Measurements from ENCODE around the gene ARRDC5.
A peak's percentile ranks its signal among the peaks of the same experiment; 100 is the strongest.
"Not testable (repeated sequence)": the region's sequence is repeated elsewhere in the genome, so short reads cannot be mapped to it uniquely, and the experiment has no call there.

The ARRDC5 gene

DNA sequence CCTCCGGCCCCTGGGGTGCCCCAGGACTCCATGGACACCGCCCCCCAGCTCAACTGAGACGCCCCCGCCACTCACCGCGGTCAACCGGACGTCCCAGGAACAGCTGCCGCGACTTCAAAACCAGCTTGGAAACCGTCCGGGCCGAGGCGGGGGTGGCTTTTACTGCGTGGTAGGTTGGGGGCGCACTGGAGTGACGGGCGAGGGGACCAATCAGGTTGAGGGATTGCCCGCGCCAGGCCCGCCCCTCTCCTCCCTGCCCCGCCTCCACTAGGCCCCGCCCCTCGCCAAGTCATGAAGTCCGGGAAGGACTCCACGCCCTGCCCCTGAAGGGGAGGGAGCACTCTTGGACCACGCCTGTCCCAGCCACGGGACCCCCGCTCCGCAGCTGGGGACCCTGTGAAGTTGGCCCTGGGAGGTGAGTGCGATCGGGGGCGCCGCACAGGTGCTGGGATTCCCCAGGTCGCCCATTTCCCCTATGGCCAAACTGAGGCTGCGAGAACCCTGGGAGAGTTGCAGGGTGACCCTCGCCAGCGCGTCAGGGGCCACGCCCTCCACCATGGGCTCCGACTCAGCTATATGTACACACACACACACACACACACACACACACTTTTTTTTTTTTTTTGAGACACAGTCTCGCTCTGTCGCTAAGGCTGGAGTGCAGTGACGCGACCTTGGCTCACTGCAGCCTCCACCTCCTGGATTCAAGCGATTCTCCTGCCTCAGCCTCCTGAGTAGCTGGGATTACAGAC lies 35.0 kb downstream of the ARRDC5 start, which contains the start of gene PLIN3:
TSS of gene PLIN3 (minus strand) at position 134 of the 752 bp plus-strand sequence. CDS start 6,273 bp downstream, outside the sequence.
- no peaks in the 10 kb centered on the region for H3K36me3 Mint-ChIP-seq (ENCODE audit: low read depth)
- H3K27ac Mint-ChIP-seq, result no peak within 1 kb of the TSS
- H3K9me3 Mint-ChIP-seq, result no peaks in the 10 kb centered on the region
- H3K4me1 Mint-ChIP-seq, result peaks cover 27% of the 10 kb centered on the region
- peak within 1 kb of the TSS; percentile 77 for H3K4me3 Mint-ChIP-seq
- ATAC-seq, result peak; percentile 88
- H3K27me3 Mint-ChIP-seq, result peaks cover 4% of the 10 kb centered on the region
- peak; percentile 97 for DNase-seq

DNA sequence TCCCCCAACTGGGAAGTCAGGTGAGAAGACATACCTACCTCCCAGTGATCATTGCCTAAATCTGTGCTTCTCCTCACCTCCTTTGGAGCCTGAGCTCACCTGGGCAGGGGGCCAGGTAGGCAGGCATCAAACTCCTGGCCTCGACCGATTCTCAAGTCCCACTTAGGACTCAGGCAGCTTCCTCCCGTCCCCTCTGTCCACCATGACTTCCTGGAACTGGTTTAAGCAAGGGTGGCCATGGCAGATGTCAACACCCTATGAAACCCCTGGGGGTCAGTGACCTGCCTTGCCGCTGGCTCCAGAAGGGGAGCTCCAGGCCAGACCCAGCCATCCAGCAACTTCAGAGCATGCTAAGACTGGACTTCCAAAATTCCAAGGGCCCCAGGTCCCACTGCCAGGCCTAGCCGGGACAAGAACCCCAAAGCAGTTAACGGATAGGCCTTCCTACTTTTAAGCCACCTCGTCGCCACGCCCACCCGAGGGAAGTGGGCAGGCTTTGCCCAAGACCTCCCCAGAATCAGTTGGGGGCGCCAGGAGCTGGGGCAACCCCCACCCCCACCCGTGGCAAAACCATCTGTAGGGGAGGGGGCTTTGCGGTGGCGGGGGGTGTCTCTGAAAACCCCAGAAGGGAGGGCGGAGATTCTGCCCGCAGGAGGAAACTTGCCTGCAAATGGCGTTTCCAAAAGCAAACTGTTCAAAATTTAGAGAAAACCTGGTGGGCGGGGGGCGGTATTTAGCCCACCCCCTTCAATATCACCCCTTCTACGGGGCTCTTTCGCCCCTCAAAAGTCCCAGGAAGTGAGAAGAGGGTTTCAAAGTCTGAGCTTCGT lies 35.9 kb downstream of the ARRDC5 start:
- H3K36me3 Mint-ChIP-seq (ENCODE audit: low read depth), result no peaks in the 10 kb centered on the region
- H3K9me3 Mint-ChIP-seq, result no peaks in the 10 kb centered on the region
- H3K4me1 Mint-ChIP-seq, result peaks cover 27% of the 10 kb centered on the region
- peak overlapping the region; percentile 77 for H3K4me3 Mint-ChIP-seq
- ATAC-seq, result no peak
- DNase-seq, result peak; percentile 57
- no peak overlapping the region for H3K27ac Mint-ChIP-seq
- H3K27me3 Mint-ChIP-seq, result peaks cover 2% of the 10 kb centered on the region

DNA sequence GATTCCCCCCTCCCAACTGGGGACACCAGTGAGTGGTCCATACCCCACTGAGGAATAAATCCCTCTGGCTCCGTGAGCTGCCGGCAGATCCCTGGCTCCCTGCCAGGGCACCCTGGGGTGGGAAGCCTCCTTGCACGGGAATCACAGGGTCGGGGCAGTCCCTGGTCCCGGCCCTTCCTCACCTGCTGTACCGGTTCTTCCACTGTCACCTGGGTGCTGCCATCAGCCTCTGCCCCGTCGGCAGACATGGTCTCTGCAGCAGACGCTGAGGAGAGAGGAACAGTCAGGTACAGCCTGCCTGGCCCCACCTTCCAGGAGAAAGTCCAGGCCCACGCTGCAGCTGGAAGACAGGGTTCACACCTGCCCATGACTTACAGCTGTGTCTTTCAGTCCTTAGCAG lies 41.5 kb downstream of the ARRDC5 start:
- Mint-ChIP-seq H3K9me3 (no peaks in the 10 kb centered on the region), H3K4me3 (no peak overlapping the region), H3K4me1 (peaks cover 2% of the 10 kb centered on the region), H3K27ac (no peak overlapping the region), H3K36me3 (ENCODE audit: low read depth) (no peaks in the 10 kb centered on the region), H3K27me3 (no peaks in the 10 kb centered on the region)
- DNase-seq (no peak), ATAC-seq (no peak)

DNA sequence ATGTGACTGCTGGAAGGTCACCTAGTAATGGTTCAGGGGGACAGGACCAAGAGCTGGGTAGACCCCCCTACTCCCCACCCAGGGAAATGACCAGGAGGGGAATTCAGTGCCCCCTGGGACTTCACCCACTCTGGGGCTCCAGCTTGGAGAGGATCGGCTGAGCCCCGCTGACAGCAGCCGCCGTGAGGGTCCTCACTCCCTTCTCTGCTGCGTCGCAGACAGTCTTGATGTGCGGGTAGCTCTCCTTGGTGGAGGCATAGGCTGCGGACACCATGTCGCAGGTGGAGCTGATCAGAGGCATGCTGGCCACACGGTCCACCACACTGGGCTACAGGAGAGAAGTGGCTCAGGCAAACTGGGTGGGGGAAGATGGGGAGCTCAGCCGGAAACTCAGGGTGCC lies 43.0 kb downstream of the ARRDC5 start:
- Mint-ChIP-seq H3K4me1 (peaks cover 2% of the 10 kb centered on the region), H3K4me3 (no peak overlapping the region), H3K27ac (no peak overlapping the region), H3K36me3 (ENCODE audit: low read depth) (no peaks in the 10 kb centered on the region), H3K27me3 (no peaks in the 10 kb centered on the region), H3K9me3 (no peaks in the 10 kb centered on the region)
- DNase-seq (no peak), ATAC-seq (no peak)

DNA sequence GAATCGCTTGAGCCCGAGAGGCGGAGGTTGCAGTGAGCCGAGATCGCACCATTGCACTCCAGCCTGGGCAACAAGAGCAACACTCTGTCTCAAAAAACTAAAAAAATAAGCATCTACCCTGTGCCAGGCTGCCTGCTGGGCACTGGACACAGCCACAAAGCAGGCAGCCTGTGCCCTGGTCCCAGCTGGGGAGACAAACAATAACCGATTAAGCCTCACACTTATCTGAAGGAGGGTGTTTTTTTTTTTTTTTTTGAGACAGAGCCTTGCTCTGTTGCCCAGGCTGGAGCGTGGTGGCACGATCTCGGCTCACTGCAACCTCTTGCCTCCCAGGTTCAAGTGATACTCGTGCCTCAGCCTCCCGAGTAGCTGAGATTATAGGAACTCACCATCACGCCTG lies 46.2 kb downstream of the ARRDC5 start:
- H3K36me3 Mint-ChIP-seq (ENCODE audit: low read depth); H3K27me3 Mint-ChIP-seq; H3K27ac Mint-ChIP-seq; H3K4me3 Mint-ChIP-seq; H3K4me1 Mint-ChIP-seq; ATAC-seq; DNase-seq; H3K9me3 Mint-ChIP-seq: not testable (repeated sequence)

DNA sequence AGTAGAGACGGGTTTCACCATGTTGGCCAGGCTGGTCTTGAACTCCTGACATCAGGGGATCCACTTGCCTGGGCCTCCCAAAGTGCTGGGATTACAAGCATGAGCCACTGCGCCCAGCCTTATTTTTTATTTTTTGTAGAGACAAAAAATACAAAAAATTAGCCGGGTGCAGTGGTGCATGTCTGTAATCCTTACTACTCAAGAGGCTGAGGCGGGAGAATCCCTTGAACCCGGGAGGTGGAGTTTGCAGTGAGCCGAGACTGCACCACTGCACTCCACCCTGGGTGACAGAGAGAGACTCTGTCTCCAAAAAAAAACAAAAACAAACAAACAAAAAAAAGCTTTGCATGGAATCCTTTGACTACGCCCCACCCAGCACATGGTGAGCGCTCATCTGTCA lies 49.2 kb downstream of the ARRDC5 start:
- not testable (repeated sequence) for H3K27ac Mint-ChIP-seq; DNase-seq; H3K9me3 Mint-ChIP-seq; ATAC-seq; H3K4me1 Mint-ChIP-seq; H3K27me3 Mint-ChIP-seq; H3K4me3 Mint-ChIP-seq; H3K36me3 Mint-ChIP-seq (ENCODE audit: low read depth)

DNA sequence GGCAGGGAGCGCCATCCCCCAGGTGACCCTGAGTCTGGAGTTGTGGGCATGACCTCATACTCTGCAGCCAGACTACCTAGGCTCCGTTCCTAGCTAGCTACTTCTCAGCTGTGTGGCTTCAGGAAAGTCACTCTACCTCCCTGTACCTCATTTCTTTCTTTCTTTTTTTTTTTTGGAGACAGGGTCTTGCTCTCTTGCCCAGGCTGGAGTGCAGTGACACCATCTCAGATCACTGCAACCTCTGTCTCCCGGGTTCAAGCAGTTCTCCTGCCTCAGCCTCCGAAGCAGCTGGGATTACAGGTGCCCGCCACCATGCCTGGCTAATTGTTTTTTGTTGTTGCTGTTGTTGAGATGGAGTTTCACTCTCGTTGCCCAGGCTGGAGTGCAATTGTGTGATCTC lies 50.2 kb downstream of the ARRDC5 start:
- Mint-ChIP-seq H3K36me3 (ENCODE audit: low read depth) (no peaks in the 10 kb centered on the region), H3K4me1 (no peaks in the 10 kb centered on the region), H3K9me3 (no peaks in the 10 kb centered on the region), H3K27ac (no peak overlapping the region), H3K27me3 (no peaks in the 10 kb centered on the region), H3K4me3 (no peak overlapping the region)
- DNase-seq (no peak), ATAC-seq (no peak)

DNA sequence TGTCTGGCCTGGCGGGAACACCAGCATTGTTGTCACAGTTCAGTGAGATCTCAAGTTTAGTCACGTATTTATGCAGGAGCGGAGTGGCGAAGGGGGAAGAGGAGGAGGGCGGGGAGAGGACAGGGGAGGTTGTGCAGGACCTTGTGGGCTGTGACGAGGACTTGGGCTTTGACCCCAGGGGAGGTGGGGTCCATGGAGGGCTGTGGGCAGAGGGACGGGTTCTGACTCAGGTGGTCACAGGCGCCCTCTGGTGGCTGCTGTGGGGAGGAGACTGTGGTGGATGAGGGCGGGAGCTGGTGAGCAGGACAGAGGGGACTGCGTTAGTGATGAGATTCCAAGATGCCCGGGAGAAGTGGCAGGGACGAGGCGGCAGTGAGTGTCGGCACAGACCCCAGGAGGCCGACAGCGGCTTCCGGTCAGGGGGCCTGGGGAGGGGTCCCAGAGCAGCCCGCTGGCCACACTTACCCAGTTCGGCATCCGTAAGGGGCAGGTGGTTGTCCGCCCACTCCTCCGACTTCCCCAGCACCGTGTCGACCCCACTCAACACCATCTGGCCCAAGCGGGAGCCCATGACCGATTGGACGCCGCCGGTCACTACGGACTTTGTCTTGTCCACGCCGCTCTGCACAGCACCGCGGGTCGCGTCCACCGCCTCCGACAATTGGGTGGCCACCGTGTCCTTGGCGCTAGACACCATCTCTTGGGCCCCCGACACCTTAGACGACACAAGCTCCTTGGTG lies 51.0 kb downstream of the ARRDC5 start:
- Mint-ChIP-seq H3K36me3 (ENCODE audit: low read depth) (no peaks in the 10 kb centered on the region), H3K9me3 (no peaks in the 10 kb centered on the region), H3K4me3 (no peak overlapping the region), H3K27ac (no peak overlapping the region), H3K27me3 (no peaks in the 10 kb centered on the region), H3K4me1 (no peaks in the 10 kb centered on the region)
- ATAC-seq, result peak; percentile 87
- DNase-seq, result peak; percentile 85

DNA sequence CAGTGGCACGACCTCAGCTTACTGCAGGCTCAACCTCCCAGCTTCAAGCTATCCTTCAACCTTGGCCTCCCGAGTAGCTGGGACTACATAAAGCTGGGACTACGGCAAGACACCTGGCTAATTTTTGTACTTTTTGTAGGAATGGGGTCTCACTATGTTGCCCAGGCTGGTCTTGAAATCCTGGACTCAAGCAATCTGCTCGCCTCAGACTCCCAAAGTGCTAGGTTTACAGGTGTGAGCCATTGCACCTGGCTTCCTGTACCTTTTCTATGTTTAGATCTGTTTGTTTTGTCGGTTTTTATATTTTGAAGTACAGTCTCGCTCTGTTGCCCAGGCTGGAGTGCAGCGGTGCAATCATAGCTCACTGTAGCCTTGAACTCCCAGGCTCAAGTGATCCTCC lies 53.7 kb downstream of the ARRDC5 start:
- DNase-seq (no peak), ATAC-seq (no peak)
- Mint-ChIP-seq H3K27me3 (no peaks in the 10 kb centered on the region), H3K9me3 (no peaks in the 10 kb centered on the region), H3K27ac (no peak overlapping the region), H3K36me3 (ENCODE audit: low read depth) (peaks cover 2% of the 10 kb centered on the region), H3K4me3 (no peak overlapping the region), H3K4me1 (no peaks in the 10 kb centered on the region)

DNA sequence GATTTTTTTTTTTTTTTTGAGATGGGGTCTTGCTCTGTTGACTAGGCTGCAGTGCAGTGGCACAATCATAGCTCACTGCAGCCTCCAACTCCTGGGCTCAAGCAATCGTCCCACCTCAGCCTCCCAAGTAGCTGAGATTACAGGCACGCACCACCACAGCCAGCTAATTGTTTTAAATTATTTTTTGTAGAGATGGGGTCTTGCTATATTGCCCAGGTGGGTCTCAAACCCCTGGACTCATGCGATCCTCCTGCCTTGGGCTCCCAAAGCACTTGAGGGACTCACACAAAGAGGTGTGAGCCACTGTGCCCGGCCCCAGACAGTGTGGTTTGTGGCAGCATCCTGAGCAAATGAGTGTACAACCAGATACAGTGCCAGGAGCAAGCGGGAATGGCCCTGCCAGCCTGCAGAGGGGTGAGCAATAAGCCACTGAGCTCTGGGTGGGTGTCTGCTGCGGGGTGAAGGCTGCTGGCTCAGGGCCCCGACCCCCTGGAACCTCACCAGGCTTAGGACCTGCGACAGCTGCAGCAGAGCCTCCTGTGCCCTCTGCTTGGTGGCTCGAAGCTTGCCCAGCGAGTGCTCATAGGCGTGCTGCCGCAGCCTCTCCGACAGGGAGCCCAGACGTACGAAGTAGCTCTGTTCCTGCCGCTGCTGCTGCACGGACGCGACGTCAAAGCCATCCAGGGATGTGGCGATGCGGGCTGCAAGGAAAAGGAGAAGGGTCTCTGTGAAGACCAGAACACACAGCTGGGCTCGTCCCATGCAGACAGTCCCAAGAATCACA lies 55.3 kb downstream of the ARRDC5 start:
- H3K4me1 Mint-ChIP-seq, result no peaks in the 10 kb centered on the region
- peaks cover 2% of the 10 kb centered on the region for H3K36me3 Mint-ChIP-seq (ENCODE audit: low read depth)
- no peak overlapping the region for H3K27ac Mint-ChIP-seq
- no peaks in the 10 kb centered on the region for H3K9me3 Mint-ChIP-seq
- DNase-seq (no peak), ATAC-seq (no peak)
- H3K27me3 Mint-ChIP-seq, result no peaks in the 10 kb centered on the region
- no peak overlapping the region for H3K4me3 Mint-ChIP-seq

DNA sequence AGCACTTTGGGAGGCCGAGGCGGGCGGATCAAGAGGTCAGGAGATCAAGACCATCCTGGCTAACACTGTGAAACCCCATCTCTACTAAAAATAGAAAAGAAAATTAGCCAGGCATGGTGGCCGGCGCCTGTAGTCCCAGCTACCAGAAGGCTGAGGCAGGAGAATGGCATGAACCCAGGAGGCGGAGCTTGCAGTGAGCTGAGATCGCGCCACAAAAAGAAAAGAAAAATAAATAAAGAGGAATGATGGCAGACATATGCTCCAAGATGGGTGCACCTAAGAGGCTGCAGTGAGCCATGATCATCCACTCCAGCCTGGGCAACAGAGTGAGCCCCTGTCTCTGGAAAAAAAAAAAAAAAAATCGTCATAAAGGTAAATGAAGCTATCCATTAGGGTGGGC lies 56.7 kb downstream of the ARRDC5 start:
- ATAC-seq; H3K36me3 Mint-ChIP-seq (ENCODE audit: low read depth); H3K9me3 Mint-ChIP-seq; DNase-seq; H3K4me3 Mint-ChIP-seq; H3K27me3 Mint-ChIP-seq; H3K27ac Mint-ChIP-seq; H3K4me1 Mint-ChIP-seq: not testable (repeated sequence)

DNA sequence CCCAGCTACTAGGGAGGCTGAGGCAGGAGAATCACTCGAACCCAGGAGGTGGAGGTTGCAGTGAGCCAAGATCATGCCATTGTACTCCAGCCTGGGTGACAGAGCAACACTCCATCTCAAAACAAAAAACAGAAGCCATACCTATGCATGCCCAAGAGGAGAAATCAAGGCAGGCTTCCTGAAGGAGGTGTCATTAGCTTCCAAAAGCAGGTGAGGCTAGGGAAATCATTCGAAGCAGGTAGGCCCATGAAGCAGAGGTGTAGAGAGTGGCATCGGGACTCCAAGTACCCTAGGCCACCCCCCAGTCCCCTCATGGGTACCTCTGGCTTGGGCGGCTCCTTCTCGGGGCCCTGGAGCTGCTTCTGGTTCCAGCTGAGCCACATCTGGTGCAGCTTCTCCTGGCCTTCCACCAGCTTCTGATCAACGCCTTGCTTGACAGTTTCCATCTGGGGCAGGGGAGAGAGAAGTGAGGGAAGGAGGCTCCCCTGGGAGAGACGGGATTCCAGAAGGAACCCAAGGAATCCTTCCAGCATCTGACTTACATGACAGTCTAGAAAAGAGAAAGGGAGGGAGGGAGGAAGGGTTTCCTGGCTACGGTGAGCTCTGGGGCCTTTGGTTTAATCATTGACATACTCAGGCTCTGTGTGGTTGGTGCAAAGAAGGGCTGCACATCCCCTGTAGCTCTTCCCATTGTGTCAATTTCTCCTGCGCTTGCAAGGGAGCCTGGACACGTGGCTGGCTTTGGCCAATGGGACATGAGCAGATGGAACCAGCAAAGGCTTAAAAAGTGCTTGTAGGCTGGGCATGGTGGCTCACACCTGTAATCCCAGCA lies 58.1 kb downstream of the ARRDC5 start:
- DNase-seq (no peak), ATAC-seq (no peak)
- H3K4me3 Mint-ChIP-seq, result no peak overlapping the region
- no peaks in the 10 kb centered on the region for H3K27me3 Mint-ChIP-seq
- no peaks in the 10 kb centered on the region for H3K9me3 Mint-ChIP-seq
- H3K4me1 Mint-ChIP-seq, result peaks cover 14% of the 10 kb centered on the region
- no peak overlapping the region for H3K27ac Mint-ChIP-seq
- peaks cover 2% of the 10 kb centered on the region for H3K36me3 Mint-ChIP-seq (ENCODE audit: low read depth)

DNA sequence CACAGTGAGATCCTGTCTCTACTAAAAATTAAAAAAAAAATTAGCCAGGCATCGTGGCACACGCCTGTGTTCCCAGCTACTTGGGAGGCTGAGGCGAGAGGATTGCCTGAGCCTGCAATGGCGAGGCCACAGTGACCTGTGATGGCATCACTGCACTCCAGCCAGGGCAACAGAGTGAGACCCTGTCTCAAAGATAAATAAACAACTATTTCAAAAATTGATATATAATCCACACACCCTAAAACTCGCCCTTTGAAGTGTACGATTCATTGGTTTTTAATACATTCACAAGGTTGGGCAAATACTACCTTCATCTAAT lies 59.1 kb downstream of the ARRDC5 start:
- Mint-ChIP-seq H3K4me1 (peaks cover 14% of the 10 kb centered on the region), H3K27me3 (no peaks in the 10 kb centered on the region), H3K4me3 (no peak overlapping the region), H3K9me3 (no peaks in the 10 kb centered on the region), H3K36me3 (ENCODE audit: low read depth) (peaks cover 2% of the 10 kb centered on the region), H3K27ac (no peak overlapping the region)
- DNase-seq, result no peak
- no peak for ATAC-seq

All from activated naive CD8-positive, alpha-beta T cell treated with anti-CD3 and anti-CD28 coated beads, Interleukin-2, amount 50 U/mL, for 24 hours (primary cell).